Measurements from ENCODE around the gene PNMA8C. TPM values are rescaled to one million over a fixed set of nuclear protein-coding genes. Genes with fewer than 3 reads are reported as not detected.
"Not testable (repeated sequence)": the region's sequence is repeated elsewhere in the genome, so short reads cannot be mapped to it uniquely, and the experiment has no call there.

Gene PNMA8C
- total RNA-seq, 1 donor, result not detected

DNA sequence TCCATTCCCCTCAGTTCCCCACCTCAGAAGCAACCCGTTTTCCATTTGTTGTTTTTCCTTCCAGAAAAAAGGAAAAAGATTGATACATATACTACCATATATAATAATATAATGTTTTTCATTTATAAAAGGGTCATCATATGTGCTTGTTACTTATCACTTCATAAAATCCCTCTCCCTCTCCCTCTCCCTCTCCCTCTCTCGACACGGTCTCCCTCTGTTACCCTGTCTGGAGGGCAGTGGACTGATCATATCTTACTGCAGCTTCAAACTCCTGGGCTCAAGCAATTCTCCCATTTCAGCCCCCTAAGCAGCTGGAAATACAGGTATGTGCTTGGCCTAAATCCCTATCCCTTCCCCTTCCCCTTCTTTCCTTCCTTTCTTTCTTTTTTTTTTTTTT is 25.5 kb upstream of the PNMA8C start:
- Histone ChIP-seq H3K27me3 (ENCODE audit: insufficient read depth, low read length) (peaks cover 2% of the 10 kb centered on the region), H3K9me3 (ENCODE audit: low read depth, low read length) (no peaks in the 10 kb centered on the region), H3K4me1 (ENCODE audit: insufficient read depth, low read length) (no peaks in the 10 kb centered on the region), H3K4me3 (ENCODE audit: low read length) (no peak overlapping the region)

DNA sequence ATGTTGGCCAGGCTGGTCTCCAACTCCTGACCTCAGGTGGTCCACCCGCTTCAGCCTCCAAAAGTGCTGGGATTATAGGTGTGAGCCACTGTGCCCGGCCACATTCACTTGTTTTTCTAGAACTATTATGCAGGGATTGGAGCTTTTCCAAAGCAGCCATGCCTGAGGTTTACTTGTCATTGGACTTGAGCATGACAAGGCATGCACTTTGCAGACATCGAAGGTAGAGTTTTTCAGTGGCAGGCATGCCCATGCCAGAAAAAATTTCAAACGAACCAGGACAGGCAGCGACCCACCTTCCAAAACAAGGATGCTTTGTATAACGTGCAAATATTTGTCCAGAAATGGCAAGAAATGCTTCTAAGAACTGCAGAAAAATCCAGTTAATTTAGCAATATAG is 24.9 kb upstream of the PNMA8C start:
- H3K4me3 ChIP-seq (ENCODE audit: low read length), result no peak overlapping the region
- H3K9me3 ChIP-seq (ENCODE audit: low read depth, low read length), result no peaks in the 10 kb centered on the region
- H3K27me3 ChIP-seq (ENCODE audit: insufficient read depth, low read length), result peaks cover 2% of the 10 kb centered on the region
- H3K4me1 ChIP-seq (ENCODE audit: insufficient read depth, low read length), result no peaks in the 10 kb centered on the region

DNA sequence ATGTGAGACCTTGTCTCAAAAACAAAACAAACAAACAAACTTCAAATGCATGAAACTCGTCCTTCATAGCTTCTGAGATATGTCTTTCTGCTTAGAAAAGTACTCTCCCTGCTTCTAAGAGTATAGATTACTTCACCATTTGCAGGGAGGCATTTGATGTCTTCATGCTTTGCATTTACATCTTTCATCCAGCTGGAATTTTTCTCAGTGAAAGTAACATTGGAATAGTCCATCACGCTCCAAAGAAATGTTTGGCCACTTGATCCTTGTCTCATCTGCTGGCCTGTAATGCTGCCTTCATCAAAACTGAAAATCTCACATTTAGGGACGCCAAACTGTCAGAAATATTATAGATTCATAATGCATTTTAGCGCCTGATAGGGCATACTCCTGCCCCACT is 23.4 kb upstream of the PNMA8C start:
- H3K27me3 ChIP-seq (ENCODE audit: insufficient read depth, low read length), result peaks cover 2% of the 10 kb centered on the region
- no peaks in the 10 kb centered on the region for H3K9me3 ChIP-seq (ENCODE audit: low read depth, low read length)
- no peak overlapping the region for H3K4me3 ChIP-seq (ENCODE audit: low read length)
- H3K4me1 ChIP-seq (ENCODE audit: insufficient read depth, low read length), result no peaks in the 10 kb centered on the region

DNA sequence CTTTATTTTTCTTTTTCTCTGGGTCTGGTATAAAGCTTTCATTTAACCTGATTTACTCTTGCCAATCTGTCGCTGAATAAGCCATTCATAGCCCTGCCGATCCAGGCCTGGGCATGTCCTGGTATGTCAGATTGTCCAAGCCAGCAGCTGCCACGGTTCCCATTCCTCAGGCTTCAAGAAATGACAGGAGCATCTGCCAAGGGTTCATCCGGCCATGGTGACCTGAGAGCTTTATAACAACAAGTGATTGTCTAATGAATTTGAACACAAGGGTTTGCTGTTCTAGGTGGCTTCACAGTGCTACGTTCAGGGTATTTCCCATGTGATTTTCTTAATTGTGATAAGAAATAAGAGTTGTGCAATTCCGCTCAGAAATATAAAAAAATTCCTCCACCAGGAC is 22.6 kb upstream of the PNMA8C start:
- Histone ChIP-seq H3K9me3 (ENCODE audit: low read depth, low read length) (no peaks in the 10 kb centered on the region), H3K4me1 (ENCODE audit: insufficient read depth, low read length) (no peaks in the 10 kb centered on the region), H3K4me3 (ENCODE audit: low read length) (no peak overlapping the region), H3K27me3 (ENCODE audit: insufficient read depth, low read length) (peaks cover 2% of the 10 kb centered on the region)

DNA sequence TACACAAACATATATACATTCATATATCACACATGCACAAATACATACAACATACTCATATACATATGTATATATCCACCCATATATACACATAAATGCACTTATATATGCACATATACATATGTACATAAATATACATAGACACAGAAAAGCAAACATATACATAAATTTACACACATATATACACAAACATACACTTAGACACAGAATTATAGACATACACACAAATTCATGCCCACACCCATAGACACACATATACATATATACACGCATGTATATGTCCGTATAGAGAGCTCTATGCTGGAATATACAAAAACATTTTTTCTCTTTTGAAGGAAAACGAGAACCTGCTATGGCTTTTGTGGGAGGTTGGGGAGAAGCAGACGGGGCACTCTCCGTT is 22.0 kb upstream of the PNMA8C start:
- Histone ChIP-seq H3K27me3 (ENCODE audit: insufficient read depth, low read length) (peaks cover 2% of the 10 kb centered on the region), H3K9me3 (ENCODE audit: low read depth, low read length) (no peaks in the 10 kb centered on the region), H3K4me1 (ENCODE audit: insufficient read depth, low read length) (no peaks in the 10 kb centered on the region), H3K4me3 (ENCODE audit: low read length) (no peak overlapping the region)

DNA sequence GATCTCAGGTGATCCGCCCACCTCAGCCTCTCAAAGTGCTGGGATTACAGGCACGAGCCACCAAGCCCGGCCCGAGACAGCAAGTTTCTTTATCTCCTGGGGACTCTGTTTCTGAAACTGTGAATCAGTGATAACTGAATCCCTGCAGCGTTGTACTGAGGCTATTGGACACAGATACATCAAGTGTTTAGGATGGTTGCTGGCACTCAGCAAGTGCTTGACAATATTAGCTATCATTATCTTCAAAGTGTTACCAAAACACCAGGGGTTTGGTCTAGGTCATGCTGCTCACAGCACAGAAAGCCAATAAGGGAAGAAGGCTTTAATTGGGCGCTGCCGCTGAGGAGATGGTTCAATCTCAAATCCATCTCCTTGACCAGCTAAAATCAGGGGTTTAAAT is 20.5 kb upstream of the PNMA8C start:
- H3K27me3 ChIP-seq (ENCODE audit: insufficient read depth, low read length), result peaks cover 2% of the 10 kb centered on the region
- H3K9me3 ChIP-seq (ENCODE audit: low read depth, low read length), result no peaks in the 10 kb centered on the region
- no peak overlapping the region for H3K4me3 ChIP-seq (ENCODE audit: low read length)
- no peaks in the 10 kb centered on the region for H3K4me1 ChIP-seq (ENCODE audit: insufficient read depth, low read length)

DNA sequence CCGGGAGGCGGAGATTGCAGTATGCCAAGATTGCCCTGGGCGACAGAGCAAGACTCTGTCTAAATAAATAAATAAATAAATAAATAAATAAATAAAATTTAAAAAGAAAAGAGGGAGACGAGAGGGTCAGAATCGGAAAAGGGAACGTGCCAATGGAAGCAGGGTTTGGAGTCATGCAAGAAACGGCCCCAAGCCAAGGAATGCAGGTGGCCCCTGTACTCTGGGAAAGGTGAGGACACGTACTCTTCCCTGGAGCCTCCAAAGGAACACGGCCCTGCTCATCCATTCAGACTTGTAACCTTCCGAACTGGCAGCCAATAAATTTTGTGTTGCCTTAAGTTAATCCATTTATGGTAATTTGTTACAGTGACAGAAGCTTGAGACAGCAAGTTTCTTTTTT is 19.9 kb upstream of the PNMA8C start:
- Histone ChIP-seq H3K27me3 (ENCODE audit: insufficient read depth, low read length) (peaks cover 2% of the 10 kb centered on the region), H3K4me1 (ENCODE audit: insufficient read depth, low read length) (no peaks in the 10 kb centered on the region), H3K4me3 (ENCODE audit: low read length) (no peak overlapping the region), H3K9me3 (ENCODE audit: low read depth, low read length) (no peaks in the 10 kb centered on the region)

DNA sequence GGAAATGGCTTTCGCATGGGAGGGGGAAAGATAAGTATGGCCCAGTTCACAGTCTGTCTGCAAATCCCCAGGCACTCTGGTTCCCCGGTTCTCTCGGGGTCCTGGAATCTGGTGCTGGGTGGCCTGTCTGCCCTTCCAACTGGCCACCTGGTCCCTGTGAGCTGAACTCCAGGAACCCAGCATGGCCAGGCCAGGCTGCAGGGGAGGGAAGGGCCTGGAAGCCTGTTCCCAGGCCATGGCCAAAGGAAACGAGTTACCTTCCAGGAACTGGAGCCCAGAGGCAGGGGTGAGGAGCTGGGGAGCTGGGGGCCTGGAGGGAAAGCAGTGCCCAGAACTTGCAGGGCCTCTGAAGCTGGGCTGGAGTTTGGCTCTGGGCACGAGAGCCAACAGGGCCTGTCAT is 19.1 kb upstream of the PNMA8C start:
- H3K27me3 ChIP-seq (ENCODE audit: insufficient read depth, low read length), result peaks cover 2% of the 10 kb centered on the region
- H3K4me1 ChIP-seq (ENCODE audit: insufficient read depth, low read length), result no peaks in the 10 kb centered on the region
- no peak overlapping the region for H3K4me3 ChIP-seq (ENCODE audit: low read length)
- no peaks in the 10 kb centered on the region for H3K9me3 ChIP-seq (ENCODE audit: low read depth, low read length)

DNA sequence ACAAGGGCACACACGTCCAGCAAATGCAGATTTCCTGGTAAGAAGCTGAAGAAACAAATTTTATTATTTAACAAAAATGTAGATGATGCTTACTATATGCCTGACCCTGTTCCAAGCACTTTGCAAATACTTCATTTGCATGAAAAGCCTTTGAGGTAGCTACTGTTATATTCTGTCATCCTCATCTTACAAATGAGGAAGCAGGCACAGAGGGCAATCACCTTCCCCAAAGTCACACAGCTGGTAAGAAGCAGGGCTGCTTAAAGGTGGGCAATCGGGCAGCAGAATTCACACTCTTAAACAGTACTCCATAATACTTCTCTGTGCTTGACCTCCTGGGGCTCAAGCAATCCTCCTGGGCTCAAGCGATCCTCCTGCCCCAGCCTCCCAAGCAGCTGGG is 18.3 kb upstream of the PNMA8C start:
- Histone ChIP-seq H3K9me3 (ENCODE audit: low read depth, low read length) (no peaks in the 10 kb centered on the region), H3K4me3 (ENCODE audit: low read length) (no peak overlapping the region), H3K27me3 (ENCODE audit: insufficient read depth, low read length) (peaks cover 2% of the 10 kb centered on the region)

DNA sequence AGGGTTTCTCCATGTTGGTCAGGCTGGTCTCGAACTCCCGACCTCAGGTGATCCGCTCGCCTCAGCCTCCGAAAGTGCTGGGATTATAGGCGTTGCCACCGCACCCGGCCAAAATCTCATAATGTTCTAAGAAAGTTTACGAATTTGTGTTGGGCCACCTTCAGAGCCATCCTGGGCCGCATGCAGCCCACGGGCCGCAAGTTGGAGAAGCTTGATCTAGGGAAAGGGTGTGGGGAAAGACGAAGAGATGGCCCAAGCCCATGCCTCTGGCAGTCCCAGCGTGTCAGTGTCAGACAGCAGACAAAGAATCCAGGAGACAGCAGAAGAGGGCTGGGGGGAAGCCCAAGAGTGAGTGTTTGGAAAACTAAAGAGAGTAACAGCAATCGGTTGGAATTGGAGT is 17.3 kb upstream of the PNMA8C start:
- no peaks in the 10 kb centered on the region for H3K4me1 ChIP-seq (ENCODE audit: insufficient read depth, low read length)
- H3K9me3 ChIP-seq (ENCODE audit: low read depth, low read length), result no peaks in the 10 kb centered on the region
- H3K27me3 ChIP-seq (ENCODE audit: insufficient read depth, low read length), result peaks cover 2% of the 10 kb centered on the region
- no peak overlapping the region for H3K4me3 ChIP-seq (ENCODE audit: low read length)

More for the DNA sequence above, 18.3 kb upstream of the PNMA8C start:
- no peaks in the 10 kb centered on the region for H3K4me1 ChIP-seq (ENCODE audit: insufficient read depth, low read length)

DNA sequence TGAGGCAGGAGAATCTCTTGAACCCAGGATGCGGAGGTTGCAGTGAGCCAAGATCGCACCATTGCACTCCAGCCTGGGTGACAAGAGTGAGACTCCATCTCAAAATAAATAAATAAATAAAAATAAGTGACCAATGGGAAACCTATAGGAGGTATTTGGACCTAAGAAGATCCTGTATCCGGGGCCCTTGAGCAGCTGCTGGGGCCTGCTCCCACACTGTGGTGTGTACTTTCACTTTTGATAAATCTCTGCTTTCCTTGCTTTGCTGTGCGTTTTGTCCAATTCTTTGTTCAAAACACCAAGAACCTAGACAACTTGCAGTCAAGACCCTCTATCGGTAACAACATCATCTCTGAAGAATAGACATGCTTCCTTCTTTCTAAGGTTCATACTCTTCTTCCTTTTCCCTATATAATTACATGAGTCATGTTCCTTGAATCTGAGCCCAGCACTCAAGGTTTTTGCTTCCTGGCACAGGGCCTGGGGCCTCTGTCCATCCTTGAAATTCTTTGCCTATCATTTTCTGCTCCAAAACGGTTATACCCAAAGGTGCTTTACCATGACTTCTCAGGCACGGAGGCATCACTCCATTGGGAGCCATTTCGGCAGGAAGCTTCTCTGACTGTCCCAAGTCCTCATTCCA is 14.2 kb upstream of the PNMA8C start:
- Histone ChIP-seq H3K4me3 (ENCODE audit: low read length) (no peak overlapping the region), H3K4me1 (ENCODE audit: insufficient read depth, low read length) (no peaks in the 10 kb centered on the region), H3K9me3 (ENCODE audit: low read depth, low read length) (no peaks in the 10 kb centered on the region), H3K27me3 (ENCODE audit: insufficient read depth, low read length) (no peaks in the 10 kb centered on the region)

DNA sequence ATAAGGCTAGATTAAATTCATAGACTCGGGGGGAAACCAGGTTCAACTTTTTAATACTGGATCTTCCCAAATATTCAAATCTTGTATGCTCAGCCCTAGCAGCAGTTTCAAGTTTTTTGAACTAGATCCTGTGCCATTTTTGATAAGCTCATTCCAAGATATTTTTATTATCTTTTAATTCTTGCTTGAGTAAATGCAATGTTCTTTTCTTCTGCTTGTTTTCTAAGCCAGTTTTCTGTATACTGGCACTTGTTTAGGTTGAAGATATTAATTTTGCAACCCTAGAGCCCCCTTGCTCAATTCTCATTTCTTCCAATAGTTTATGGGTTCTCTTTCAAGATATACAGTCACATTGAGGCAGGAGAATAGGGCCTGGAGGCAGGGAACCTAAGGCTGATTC is 13.1 kb upstream of the PNMA8C start:
- Histone ChIP-seq H3K4me1 (ENCODE audit: insufficient read depth, low read length) (no peaks in the 10 kb centered on the region), H3K27me3 (ENCODE audit: insufficient read depth, low read length) (no peaks in the 10 kb centered on the region), H3K4me3 (ENCODE audit: low read length) (no peak overlapping the region), H3K9me3 (ENCODE audit: low read depth, low read length) (no peaks in the 10 kb centered on the region)

DNA sequence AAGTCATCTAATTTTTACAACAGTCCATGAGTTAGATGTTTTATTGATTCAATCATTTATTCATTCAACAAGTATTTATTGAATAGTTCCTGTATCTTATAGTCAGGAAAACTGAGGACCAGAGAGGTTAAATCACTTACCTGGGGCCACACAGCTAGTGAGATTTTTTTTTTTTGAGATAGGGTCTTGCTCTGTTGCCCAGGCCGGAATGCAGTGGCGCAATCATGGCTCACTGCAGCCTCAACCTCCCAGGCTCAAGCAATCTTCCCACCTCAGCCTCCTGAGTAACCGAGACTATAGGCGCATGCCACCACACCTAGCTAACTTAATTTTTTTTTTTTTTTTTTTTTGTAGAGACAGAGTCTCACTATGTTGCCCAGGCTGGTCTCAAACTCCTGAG is 7.0 kb upstream of the PNMA8C start:
- H3K27me3 ChIP-seq (ENCODE audit: insufficient read depth, low read length); H3K4me1 ChIP-seq (ENCODE audit: insufficient read depth, low read length); H3K4me3 ChIP-seq (ENCODE audit: low read length); H3K9me3 ChIP-seq (ENCODE audit: low read depth, low read length): not testable (repeated sequence)

DNA sequence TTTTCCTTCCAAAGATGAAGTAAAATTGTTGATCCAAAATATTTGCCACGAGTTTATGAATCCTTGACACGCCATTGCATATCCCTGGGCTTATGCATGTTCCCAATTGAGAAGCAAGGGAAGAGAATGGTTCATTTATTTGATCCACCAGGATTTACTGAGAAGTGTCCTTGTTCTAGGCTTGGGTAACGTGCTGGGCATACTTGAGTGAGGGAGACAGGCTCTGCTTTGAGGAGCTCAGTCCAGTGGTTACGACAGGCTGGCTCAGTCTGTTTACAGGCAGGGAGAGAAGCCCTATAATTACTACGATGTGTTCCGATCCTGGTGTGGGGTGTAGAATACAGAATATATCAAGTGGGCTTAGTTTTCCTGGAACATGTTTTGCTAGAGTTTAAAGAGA is 6.3 kb upstream of the PNMA8C start:
- no peak overlapping the region for H3K4me3 ChIP-seq (ENCODE audit: low read length)
- peaks cover 1% of the 10 kb centered on the region for H3K27me3 ChIP-seq (ENCODE audit: insufficient read depth, low read length)
- no peaks in the 10 kb centered on the region for H3K4me1 ChIP-seq (ENCODE audit: insufficient read depth, low read length)
- H3K9me3 ChIP-seq (ENCODE audit: low read depth, low read length), result no peaks in the 10 kb centered on the region

DNA sequence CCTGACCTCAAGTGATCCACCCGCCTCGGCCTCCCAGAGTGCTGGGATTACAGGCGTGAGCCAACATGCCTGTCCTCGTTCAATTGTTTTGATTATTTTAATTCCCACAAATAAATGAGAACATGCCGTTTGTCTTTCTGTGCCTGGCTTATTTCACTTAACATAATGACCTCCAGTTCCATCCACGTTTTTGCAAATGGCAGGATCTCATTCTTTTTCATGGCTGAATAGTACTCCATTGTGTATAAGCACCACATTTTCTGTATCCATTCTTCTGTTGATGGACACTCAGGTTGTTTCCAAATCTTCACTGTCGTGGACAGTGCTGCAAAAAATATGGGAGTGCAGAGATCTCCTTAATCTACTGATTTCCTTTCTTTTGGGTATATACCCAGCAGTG is 4.7 kb upstream of the PNMA8C start:
- H3K4me3 ChIP-seq (ENCODE audit: low read length); H3K9me3 ChIP-seq (ENCODE audit: low read depth, low read length); H3K27me3 ChIP-seq (ENCODE audit: insufficient read depth, low read length); H3K4me1 ChIP-seq (ENCODE audit: insufficient read depth, low read length): not testable (repeated sequence)

DNA sequence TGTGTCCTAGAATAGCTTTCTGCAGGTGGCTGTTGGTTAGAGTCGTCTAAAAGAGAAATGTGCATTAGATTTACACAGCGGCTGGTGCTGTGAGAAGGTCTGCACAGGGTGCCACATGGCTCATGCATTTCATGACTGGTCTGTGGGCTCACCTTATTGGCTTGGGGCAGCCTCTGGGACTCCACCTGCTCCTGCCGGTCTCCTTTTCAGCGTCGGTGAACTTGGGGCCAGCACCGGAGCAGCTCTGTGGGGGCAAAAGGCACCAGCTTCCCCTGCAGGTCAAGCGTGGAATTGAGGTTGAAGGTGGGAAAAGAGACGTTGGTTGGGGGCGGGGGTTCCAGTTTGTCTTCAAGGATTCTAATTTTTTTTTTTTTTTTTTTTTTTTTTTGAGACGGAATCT is 3.1 kb upstream of the PNMA8C start:
- H3K27me3 ChIP-seq (ENCODE audit: insufficient read depth, low read length), result peaks cover 23% of the 10 kb centered on the region
- no peak overlapping the region for H3K4me3 ChIP-seq (ENCODE audit: low read length)
- no peaks in the 10 kb centered on the region for H3K9me3 ChIP-seq (ENCODE audit: low read depth, low read length)
- H3K4me1 ChIP-seq (ENCODE audit: insufficient read depth, low read length), result peaks cover 12% of the 10 kb centered on the region
